ENCODE results near the gene TNFRSF14. TPM values are rescaled to one million over a fixed set of nuclear protein-coding genes. Genes with fewer than 3 reads are reported as not detected.

Gene TNFRSF14
- total RNA-seq (2022), result 24.4 and 33.4 TPM in 2 replicates
- Bru-seq, nascent RNA, result percentile 39 among the genes with signal in this experiment
- BruChase-seq, experiment 1, labeled RNA remaining after a 6-hour chase, result percentile 62 among the genes with signal in this experiment
- percentile 53 among the genes with signal in this experiment for BruChase-seq, experiment 2, labeled RNA remaining after a 2-hour chase
- long read RNA-seq, transcript TNFRSF14-201 (8 exons, 1,707 nt), result major isoform, 13 of 26 reads
- long read RNA-seq, partial matches to known transcripts, result 7 of 26 reads
- long read RNA-seq, other reads (novel, unspliced or antisense), result 6 of 26 reads

GRCh38 chr1:2556277-2556677, at the start of gene TNFRSF14:
TSS of gene TNFRSF14 (plus strand) at chr1:2556371. CDS start at chr1:2556665, 294 bp downstream.
- H3K4me3 Mint-ChIP-seq (ENCODE audit: low read depth, unreplicated experiment), result peak within 1 kb of the TSS; percentile 90
- no peaks in the 10 kb centered on the region for H3K27me3 Mint-ChIP-seq (ENCODE audit: unreplicated experiment)
- no TSS peak for BruUV-seq (replicated peaks)
- TF ChIP-seq CTCF (IDR thresholded peaks at IDR 0.05; ENCODE audit: unreplicated experiment), result no peak
- intact Hi-C loops (cut with micrococcal nuclease; ENCODE audit: unreplicated experiment), result no loop called here
- H3K4me1 Mint-ChIP-seq (ENCODE audit: low read depth, unreplicated experiment), result peaks cover 8% of the 10 kb centered on the region
- peaks cover 28% of the 10 kb centered on the region for H3K36me3 Mint-ChIP-seq (ENCODE audit: insufficient read depth, unreplicated experiment)
- no peaks in the 10 kb centered on the region for H3K9me3 Mint-ChIP-seq (ENCODE audit: low read depth, unreplicated experiment)
- DNase-seq, result peak; percentile 29
- peak within 1 kb of the TSS; percentile 95 for H3K27ac Mint-ChIP-seq (ENCODE audit: unreplicated experiment)
- CTCF ChIA-PET, result interaction anchor here (0.8 to 1.2 kb wide), 3 partner anchors 9 to 27 kb away, joined by 3 to 5 read pairs (median 3); no protein-coding TSS in a partner anchor

- Mint-ChIP-seq H3K9me3 (ENCODE audit: low read depth, unreplicated experiment) (no peaks in the 10 kb centered on the region), H3K4me1 (ENCODE audit: low read depth, unreplicated experiment) (no peaks in the 10 kb centered on the region), H3K27ac (ENCODE audit: unreplicated experiment) (no peak overlapping the region), H3K4me3 (ENCODE audit: low read depth, unreplicated experiment) (no peak overlapping the region), H3K36me3 (ENCODE audit: insufficient read depth, unreplicated experiment) (peaks cover 7% of the 10 kb centered on the region), H3K27me3 (ENCODE audit: unreplicated experiment) (no peaks in the 10 kb centered on the region)
- intact Hi-C loops (cut with micrococcal nuclease; ENCODE audit: unreplicated experiment), result no loop called here
- DNase-seq, result no peak
- CTCF ChIA-PET, result no interaction called here
- no peak for TF ChIP-seq CTCF (IDR thresholded peaks at IDR 0.05; ENCODE audit: unreplicated experiment)
- BruUV-seq (replicated peaks), result no TSS peak
Observed at GRCh38 chr1:2506901-2507565, 49.1 kb upstream of the TNFRSF14 start.

GRCh38 chr1:2507744-2508155, 48.4 kb upstream of the TNFRSF14 start:
- intact Hi-C loops (cut with micrococcal nuclease; ENCODE audit: unreplicated experiment), result no loop called here
- H3K36me3 Mint-ChIP-seq (ENCODE audit: insufficient read depth, unreplicated experiment), result peaks cover 7% of the 10 kb centered on the region
- no peak for DNase-seq
- H3K27ac Mint-ChIP-seq (ENCODE audit: unreplicated experiment), result no peak overlapping the region
- no peaks in the 10 kb centered on the region for H3K27me3 Mint-ChIP-seq (ENCODE audit: unreplicated experiment)
- no peaks in the 10 kb centered on the region for H3K9me3 Mint-ChIP-seq (ENCODE audit: low read depth, unreplicated experiment)
- CTCF ChIA-PET, result no interaction called here
- H3K4me1 Mint-ChIP-seq (ENCODE audit: low read depth, unreplicated experiment), result no peaks in the 10 kb centered on the region
- H3K4me3 Mint-ChIP-seq (ENCODE audit: low read depth, unreplicated experiment), result no peak overlapping the region
- no peak for TF ChIP-seq CTCF (IDR thresholded peaks at IDR 0.05; ENCODE audit: unreplicated experiment)
- BruUV-seq (replicated peaks), result no TSS peak

GRCh38 chr1:2508180-2508579, 48.0 kb upstream of the TNFRSF14 start:
- H3K27me3 Mint-ChIP-seq (ENCODE audit: unreplicated experiment), result no peaks in the 10 kb centered on the region
- H3K4me3 Mint-ChIP-seq (ENCODE audit: low read depth, unreplicated experiment), result no peak overlapping the region
- no TSS peak for BruUV-seq (replicated peaks)
- H3K27ac Mint-ChIP-seq (ENCODE audit: unreplicated experiment), result no peak overlapping the region
- peaks cover 7% of the 10 kb centered on the region for H3K36me3 Mint-ChIP-seq (ENCODE audit: insufficient read depth, unreplicated experiment)
- H3K9me3 Mint-ChIP-seq (ENCODE audit: low read depth, unreplicated experiment), result no peaks in the 10 kb centered on the region
- CTCF ChIA-PET, result no interaction called here
- intact Hi-C loops (cut with micrococcal nuclease; ENCODE audit: unreplicated experiment), result no loop called here
- no peak for DNase-seq
- TF ChIP-seq CTCF (IDR thresholded peaks at IDR 0.05; ENCODE audit: unreplicated experiment), result no peak
- no peaks in the 10 kb centered on the region for H3K4me1 Mint-ChIP-seq (ENCODE audit: low read depth, unreplicated experiment)

Data from Calu3 (cell line).